SIG-M5 (cell line): ENCODE data around the gene SLX4IP.

Experiments
- DNase-seq: peaks from one replicate; lab custom pipeline; 2025; lab: John Stamatoyannopoulos, UW

The SLX4IP gene

GRCh38 chr20:10429443-10429981 lies 5.6 kb upstream of the SLX4IP start:
- no peak for DNase-seq

DNA sequence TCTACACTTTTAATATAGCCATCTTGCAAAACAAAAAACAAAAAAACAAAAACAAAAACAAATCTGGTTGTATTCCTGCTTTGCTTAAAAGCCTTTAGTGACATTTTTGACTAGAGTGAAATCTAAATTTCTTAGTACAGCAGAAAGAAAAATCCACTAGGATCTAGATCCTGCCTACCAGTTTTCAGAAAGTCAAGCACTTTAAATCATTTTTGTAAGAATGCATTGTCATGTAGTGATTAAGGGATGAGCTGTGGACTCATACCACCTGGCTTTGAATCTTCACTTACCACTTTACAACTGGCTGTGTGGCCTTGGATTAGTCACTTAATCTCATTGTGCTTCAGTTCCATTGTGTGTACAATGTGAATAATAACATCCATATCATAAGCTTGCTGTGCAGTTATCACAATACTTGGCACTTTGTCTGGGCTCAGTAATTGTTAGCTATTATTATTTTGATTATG lies 5.1 kb upstream of the SLX4IP start:
- no peak for DNase-seq

DNA sequence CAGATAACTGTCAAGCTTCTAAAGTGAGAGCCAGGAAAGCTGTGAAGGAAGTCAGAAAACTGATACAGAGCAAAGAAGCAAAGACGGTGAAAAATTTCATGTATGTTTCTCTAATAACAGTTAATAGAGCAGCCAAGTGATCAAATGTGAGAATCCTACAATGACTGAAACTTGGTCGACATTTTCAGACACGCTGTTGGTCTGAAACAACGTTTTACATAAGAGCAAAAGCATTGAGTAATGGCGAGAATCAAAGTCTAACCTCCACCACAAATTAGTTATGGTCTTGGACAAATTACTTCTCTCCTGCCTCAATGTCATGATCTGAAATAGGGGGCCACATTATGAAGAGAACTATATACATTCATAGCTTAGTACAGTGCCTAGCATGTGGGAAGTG lies 4.4 kb upstream of the SLX4IP start:
- DNase-seq = no peak

GRCh38 chr20:10432079-10432478 lies 3.0 kb upstream of the SLX4IP start:
- no peak for DNase-seq

DNA sequence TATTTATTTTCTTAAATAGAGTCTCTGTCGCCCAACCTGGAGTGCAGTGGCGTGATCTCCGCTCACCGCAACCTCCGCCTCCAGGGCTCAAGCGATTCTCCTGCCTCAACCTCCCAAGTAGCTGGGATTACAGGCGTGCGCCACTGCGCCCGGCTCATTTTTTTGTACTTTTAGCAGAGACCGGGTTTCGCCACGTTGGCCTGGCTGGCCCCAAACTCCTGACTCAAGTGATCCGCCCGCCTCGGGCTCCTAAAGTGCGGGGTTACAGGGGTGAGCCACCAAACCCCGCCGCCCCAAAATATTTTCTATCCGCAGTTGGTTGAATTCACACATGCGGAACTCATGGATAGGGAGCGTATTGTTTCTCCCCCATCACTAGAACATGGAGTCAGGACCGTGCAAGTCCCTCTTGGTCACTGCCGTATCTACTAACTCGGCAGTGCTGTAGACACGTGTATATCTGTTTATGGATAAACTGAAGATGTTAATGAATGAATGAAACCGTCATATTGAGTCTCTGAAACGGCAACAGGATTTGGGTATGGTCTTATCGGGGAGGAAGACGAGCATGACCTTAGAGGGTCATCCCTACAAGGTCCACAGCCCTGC lies 2.0 kb upstream of the SLX4IP start:
- DNase-seq = no peak

GRCh38 chr20:10433623-10434466 lies 1.3 kb upstream of the SLX4IP start, which contains the start of gene MKKS:
Gene MKKS (minus strand): TSS chr20:10434222. CDS start chr20:10413514, 20,708 bp downstream.
- DNase-seq = peak; percentile 21

GRCh38 chr20:10434467-10434831 lies 656 bp upstream of the SLX4IP start:
- peak; percentile 85 for DNase-seq

GRCh38 chr20:10436053-10436699 lies 1.1 kb downstream of the SLX4IP start:
- DNase-seq = no peak

DNA sequence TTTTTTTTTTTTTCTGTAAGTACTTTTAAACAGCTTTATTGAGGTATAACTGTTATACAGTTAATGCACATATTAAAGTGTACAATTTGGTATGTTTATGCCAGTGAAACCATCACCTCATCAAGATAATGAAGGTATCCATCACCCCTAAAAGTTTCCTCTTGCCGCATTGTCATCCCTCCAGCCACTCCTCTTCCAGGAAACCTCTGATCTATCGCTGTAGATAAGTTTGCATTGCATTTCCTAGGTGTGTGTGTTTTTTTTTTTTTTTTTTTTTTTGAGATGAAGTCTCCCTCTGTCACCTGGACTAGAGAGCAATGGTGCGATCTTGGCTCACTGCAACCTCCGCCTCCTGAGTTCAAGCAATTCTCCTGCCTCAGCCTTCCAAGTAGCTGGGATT lies 3.1 kb downstream of the SLX4IP start:
- DNase-seq = no peak

DNA sequence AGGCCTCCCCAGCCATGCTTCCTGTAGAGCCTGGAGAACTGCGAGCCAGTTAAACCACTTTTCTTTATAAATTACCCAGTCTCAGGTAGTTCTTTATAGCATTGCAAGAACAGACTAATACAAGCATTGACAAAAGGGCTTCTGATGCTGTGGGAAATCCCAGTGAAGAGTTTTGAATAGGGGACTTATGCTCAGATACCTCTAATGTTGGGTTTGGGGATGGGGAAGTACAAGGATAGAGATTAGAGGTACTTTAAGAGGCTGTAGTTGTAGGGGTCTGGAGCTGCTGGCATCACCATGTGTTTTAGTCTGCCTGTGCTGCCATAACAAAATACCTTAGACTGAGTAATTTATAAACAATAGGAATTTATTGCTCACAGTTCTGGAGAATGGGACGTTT lies 8.8 kb downstream of the SLX4IP start:
- DNase-seq = no peak

DNA sequence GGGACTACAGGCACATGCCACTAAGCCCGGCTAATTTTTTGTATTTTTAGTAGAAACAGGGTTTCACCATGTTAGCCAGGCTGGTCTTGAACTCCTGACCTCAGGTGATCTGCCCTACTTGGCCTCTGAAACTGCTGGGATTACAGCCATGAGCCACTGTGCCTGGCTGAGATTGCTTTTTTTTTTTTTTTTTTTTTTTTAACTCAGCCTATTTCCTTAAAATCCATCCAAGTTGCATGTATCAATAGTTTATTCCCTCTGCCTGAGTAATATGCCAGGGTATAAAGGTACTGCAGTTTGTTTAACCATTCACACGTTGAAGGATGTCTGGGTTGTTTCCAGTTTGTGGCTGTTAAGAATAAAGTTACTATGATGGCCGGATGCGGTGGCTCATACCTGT lies 10.7 kb downstream of the SLX4IP start:
- no peak for DNase-seq

DNA sequence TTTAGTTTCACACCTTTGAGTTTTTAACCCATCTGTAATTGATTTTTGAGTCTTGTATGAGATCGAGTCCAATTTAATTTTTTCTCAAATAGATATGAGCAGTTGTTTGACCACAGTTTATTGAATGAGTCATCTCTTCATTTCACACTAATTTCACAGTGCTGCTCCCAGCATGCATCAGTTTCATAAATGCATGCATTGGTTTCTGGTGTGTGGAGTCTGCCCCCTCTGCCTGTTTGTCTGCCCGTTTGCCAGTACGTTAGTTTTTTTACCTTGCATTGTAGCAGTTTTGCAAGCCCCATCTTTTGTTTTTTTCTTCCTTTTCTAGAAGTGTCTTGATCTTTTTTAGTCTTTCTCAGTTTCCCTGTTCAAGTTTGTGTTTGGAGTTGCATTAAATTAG lies 11.9 kb downstream of the SLX4IP start:
- peak; percentile 24 for DNase-seq

DNA sequence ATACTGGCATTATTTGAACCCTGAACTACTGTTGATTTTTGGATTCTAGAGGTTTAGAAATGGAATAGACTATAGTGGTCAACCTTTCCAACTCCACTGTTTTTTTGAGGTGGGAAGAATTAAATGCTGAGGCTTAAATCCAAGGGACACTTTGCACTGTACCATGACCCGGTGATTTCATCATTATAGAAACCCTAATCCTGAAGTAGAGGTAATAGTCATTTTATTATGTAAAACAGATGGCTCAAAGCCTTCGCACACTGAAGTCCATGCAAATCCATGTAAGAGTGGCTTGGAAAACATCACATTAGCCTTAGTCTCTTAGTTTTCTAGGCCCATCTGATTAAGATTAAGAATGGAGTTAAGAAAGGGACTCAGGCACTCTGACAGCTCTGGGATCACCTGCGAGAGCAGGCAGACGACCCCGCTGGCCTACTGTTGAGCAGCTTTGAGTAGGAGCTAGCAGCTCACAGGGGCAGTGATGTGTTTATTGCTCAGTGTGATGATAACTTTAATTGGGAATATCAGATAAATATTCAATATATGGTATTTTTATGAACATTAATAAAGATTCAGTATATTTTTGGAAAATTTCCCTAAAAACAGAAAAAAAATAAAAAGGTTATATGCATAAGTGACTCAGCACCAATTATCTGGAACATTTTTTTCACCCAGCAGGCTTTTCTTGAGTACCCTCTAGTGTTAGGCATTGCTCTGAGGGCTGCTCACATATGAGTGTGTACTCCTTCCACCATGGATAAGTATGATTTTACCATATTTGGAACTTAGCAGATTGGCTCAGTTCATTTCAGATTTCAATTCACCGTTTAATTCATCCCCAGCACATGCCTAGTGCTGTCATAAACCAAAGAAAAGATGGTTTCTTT lies 13.4 kb downstream of the SLX4IP start:
- no peak for DNase-seq

GRCh38 chr20:10449270-10449669 lies 14.2 kb downstream of the SLX4IP start:
- no peak for DNase-seq

GRCh38 chr20:10453241-10453640 lies 18.1 kb downstream of the SLX4IP start:
- DNase-seq = peak; percentile 95

DNA sequence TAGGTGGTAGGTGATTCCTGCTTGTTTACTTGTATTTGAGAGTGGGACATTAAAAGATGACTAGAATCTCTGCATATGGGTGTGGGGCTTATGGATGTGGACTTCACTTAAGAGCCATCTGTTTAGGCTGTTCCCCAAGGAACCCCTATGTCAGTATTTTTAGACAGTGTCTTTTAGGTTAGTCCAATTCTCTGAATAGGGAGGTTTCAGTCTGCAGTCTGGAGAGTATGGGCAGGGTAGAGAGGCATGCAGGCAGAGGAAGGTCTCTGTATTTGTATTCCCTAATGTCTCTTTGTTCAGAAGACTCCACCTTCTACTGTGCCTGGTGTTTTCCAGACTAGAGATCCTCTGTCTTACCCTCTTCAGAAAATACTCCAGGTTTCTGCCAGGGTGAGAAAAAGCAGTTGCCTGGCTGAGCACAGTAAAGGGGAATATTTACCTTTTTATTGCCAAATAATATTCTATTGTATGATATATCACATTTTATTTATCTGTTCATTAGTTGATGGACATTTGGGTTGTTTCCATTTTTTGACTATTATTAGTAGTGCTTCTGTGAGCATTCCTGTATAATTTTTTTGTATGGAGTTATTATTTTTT lies 19.1 kb downstream of the SLX4IP start:
- DNase-seq = no peak

DNA sequence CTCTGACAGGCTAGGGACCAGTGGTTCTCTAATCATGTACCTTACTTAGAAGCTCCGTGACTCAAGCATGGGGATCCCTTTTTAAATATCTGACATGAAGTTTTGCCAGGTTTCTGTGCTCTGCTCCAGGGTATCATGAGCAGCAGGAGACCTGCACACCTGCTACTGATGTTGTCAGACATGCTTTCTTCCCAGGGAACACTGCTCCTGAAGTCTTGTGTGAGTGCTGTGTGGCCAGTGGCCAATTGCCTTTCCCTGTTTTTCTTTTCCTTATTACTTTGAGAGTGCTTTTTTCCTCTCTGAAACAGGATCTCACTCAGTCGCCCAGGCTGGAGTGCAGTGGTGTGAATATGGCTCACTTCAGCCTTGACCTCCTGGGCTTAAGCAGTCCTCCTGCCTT lies 26.4 kb downstream of the SLX4IP start:
- no peak for DNase-seq

DNA sequence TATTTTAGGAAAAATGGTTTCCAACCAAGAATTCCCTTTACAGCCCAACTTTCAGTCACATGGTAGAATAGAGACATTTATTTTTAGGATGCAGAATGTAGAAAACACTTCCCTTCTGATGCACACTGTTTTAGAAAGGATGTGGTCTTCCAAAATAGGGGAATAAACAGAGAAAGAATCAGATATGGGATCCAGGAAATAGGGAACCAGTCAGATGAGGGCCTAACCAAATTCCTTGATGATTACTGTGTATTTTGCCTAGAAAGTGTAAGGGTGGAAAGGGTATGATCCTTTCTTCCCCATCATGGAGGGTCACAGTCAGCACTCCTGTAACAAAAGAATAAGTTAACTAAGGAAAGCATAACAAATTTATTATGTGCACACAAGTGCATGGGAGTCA lies 27.4 kb downstream of the SLX4IP start:
- no peak for DNase-seq

- DNase-seq = no peak
These were observed 28.5 kb downstream of the SLX4IP start for GRCh38 chr20:10463622-10464021.

DNA sequence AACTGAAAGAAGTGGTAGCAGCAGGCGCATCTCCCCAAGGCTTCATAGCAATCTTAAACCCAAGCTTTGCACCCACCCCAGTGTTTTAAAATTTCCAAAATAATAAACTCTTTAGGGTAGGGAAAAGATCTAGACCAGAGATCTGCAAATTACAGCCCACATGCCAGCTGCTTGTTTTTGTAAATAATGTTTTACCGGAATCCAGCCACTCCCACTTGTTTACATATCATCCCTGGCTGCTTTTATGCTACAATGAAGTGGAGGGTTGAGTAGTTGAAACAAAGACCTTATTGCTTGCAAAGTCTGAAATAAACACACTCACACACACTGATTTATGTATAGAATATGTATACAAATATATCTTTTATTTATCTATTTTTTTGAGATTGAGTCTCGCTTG lies 30.0 kb downstream of the SLX4IP start:
- no peak for DNase-seq

DNA sequence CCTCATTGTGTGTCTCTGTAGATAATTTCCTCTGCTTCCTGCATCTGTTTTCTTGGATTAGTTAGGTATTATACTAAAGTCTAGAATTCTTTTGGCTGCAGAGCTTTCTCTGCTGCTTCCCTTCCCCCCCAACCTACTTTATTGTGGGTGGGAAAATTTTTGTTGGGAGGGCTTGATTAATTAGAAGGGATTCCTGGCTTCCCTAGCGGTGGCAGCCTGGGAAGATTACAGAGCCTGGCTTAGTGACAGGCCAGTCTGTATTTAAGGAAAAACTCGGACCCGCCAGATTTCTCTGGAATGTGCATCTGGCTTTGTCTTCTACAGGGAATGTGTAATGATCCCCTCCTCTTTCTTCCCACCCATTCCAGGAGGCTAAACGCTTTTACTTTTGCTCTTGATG lies 31.2 kb downstream of the SLX4IP start:
- no peak for DNase-seq
